ENCODE data around the gene CDKAL1.

DNA sequence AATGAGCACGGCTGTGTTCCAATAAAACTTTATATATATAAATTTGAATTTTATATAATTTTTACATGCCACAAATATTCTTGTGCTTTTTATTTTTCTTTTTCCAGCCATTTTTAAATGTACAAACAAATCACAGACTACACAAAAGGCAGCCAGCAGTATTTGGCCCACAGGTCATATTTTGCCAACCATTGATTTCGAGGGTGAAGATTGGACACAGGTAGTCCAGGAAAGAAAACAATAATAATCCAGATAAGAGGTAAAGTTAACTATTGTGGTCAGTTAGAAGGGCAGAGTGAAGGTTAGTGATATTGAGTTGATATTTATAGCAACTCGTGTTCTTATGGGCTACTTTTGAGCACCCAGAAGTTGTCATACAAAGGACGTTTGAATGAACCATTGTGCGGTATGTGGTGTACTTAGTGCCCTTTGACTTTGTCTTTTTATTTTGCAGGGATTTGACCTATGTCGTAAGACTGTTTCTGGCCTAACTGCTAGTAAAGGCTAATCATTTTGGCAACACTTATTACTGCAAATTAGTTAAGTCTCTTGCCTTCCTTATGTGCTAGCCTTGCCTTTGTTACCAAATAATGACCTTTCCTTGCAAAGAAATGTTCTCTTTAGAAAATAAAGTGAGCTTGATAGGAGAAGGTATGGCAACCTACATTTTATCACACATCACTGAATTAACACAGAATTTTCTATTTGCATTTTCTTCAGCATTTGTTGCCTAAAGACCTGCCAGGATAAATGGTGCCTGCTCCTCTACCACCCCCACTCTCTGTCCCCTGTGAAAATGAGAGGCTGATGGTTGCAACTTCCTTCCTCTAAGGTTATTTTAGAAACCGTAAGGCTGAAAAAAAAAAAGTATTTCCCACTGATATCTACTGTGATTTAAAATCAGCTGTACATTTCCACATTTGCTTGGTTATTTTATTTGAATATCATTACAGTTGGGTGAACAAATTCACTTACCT is 565.4 kb downstream of the CDKAL1 start:
- TF ChIP-seq, protein P1, sequence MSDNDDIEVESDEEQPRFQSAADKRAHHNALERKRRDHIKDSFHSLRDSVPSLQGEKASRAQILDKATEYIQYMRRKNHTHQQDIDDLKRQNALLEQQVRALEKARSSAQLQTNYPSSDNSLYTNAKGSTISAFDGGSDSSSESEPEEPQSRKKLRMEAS (IDR thresholded peaks at IDR 0.05) = no peak
- TF ChIP-seq, protein P2, sequence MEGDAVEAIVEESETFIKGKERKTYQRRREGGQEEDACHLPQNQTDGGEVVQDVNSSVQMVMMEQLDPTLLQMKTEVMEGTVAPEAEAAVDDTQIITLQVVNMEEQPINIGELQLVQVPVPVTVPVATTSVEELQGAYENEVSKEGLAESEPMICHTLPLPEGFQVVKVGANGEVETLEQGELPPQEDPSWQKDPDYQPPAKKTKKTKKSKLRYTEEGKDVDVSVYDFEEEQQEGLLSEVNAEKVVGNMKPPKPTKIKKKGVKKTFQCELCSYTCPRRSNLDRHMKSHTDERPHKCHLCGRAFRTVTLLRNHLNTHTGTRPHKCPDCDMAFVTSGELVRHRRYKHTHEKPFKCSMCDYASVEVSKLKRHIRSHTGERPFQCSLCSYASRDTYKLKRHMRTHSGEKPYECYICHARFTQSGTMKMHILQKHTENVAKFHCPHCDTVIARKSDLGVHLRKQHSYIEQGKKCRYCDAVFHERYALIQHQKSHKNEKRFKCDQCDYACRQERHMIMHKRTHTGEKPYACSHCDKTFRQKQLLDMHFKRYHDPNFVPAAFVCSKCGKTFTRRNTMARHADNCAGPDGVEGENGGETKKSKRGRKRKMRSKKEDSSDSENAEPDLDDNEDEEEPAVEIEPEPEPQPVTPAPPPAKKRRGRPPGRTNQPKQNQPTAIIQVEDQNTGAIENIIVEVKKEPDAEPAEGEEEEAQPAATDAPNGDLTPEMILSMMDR (IDR thresholded peaks at IDR 0.05; ENCODE audit: control extremely low read depth in 1 of 3, insufficient read depth in 1 of 3, low read depth in 1 of 3, low read length in 3 of 3) = no peak
- TF ChIP-seq POLR2A (IDR thresholded peaks at IDR 0.05; ENCODE audit: control extremely low read depth in 1 of 2, low read depth in 2 of 2, low read length in 2 of 2) (no peak), RXRA (IDR thresholded peaks at IDR 0.05; ENCODE audit: insufficient read depth, low read depth, low read length) (no peak)

All from H1 (cell line).